ENCODE results near the gene ARHGEF10L. TPM values are rescaled to one million over a fixed set of nuclear protein-coding genes. Genes with fewer than 3 reads are reported as not detected.
"Not testable (repeated sequence)": the region's sequence is repeated elsewhere in the genome, so short reads cannot be mapped to it uniquely, and the experiment has no call there.

The ARHGEF10L gene, protein sequence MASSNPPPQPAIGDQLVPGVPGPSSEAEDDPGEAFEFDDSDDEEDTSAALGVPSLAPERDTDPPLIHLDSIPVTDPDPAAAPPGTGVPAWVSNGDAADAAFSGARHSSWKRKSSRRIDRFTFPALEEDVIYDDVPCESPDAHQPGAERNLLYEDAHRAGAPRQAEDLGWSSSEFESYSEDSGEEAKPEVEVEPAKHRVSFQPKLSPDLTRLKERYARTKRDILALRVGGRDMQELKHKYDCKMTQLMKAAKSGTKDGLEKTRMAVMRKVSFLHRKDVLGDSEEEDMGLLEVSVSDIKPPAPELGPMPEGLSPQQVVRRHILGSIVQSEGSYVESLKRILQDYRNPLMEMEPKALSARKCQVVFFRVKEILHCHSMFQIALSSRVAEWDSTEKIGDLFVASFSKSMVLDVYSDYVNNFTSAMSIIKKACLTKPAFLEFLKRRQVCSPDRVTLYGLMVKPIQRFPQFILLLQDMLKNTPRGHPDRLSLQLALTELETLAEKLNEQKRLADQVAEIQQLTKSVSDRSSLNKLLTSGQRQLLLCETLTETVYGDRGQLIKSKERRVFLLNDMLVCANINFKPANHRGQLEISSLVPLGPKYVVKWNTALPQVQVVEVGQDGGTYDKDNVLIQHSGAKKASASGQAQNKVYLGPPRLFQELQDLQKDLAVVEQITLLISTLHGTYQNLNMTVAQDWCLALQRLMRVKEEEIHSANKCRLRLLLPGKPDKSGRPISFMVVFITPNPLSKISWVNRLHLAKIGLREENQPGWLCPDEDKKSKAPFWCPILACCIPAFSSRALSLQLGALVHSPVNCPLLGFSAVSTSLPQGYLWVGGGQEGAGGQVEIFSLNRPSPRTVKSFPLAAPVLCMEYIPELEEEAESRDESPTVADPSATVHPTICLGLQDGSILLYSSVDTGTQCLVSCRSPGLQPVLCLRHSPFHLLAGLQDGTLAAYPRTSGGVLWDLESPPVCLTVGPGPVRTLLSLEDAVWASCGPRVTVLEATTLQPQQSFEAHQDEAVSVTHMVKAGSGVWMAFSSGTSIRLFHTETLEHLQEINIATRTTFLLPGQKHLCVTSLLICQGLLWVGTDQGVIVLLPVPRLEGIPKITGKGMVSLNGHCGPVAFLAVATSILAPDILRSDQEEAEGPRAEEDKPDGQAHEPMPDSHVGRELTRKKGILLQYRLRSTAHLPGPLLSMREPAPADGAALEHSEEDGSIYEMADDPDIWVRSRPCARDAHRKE (N-terminal part only)
- total RNA-seq (10 to 100 TPM; 36.2 to 58.7 (median 48.2) TPM), polyA plus RNA-seq (100 to 1,000 TPM; 103 to 104 TPM)

- intact Hi-C loops (cut with DNase I), result no loop called here
- H3K27me3 ChIP-seq, result no peaks in the 10 kb centered on the region
- H3K4me3 ChIP-seq, result peak within 1 kb of the TSS; percentile 57 to 85 (median 70)
- 1% methylated on average over 60 to 107 of the region's 108 CpGs for WGBS, 2 donors
- FAIRE-seq, result no peak
- TF ChIP-seq, protein P1, sequence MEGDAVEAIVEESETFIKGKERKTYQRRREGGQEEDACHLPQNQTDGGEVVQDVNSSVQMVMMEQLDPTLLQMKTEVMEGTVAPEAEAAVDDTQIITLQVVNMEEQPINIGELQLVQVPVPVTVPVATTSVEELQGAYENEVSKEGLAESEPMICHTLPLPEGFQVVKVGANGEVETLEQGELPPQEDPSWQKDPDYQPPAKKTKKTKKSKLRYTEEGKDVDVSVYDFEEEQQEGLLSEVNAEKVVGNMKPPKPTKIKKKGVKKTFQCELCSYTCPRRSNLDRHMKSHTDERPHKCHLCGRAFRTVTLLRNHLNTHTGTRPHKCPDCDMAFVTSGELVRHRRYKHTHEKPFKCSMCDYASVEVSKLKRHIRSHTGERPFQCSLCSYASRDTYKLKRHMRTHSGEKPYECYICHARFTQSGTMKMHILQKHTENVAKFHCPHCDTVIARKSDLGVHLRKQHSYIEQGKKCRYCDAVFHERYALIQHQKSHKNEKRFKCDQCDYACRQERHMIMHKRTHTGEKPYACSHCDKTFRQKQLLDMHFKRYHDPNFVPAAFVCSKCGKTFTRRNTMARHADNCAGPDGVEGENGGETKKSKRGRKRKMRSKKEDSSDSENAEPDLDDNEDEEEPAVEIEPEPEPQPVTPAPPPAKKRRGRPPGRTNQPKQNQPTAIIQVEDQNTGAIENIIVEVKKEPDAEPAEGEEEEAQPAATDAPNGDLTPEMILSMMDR (IDR thresholded peaks at IDR 0.05), result no peak
- peak in 4 of 6 donors; percentile 43 to 76 (median 64) for DNase-seq
- peak; percentile 47 to 76 (median 67) for ATAC-seq
- no peaks in the 10 kb centered on the region for H3K36me3 ChIP-seq
- peaks cover 0 to 16% (median 4%) of the 10 kb centered on the region in 3 donors for H3K4me1 ChIP-seq
- H3K9me3 ChIP-seq, result no peaks in the 10 kb centered on the region
- H3K27ac ChIP-seq, result peak within 1 kb of the TSS in 3 of 4 donors; percentile 55 to 67 (median 66)
Observed at GRCh38 chr1:17539477-17540254, at the start of gene ARHGEF10L. TSS of gene ARHGEF10L (plus strand) at chr1:17539698. CDS start at chr1:17580596, 40,898 bp downstream.

DNA sequence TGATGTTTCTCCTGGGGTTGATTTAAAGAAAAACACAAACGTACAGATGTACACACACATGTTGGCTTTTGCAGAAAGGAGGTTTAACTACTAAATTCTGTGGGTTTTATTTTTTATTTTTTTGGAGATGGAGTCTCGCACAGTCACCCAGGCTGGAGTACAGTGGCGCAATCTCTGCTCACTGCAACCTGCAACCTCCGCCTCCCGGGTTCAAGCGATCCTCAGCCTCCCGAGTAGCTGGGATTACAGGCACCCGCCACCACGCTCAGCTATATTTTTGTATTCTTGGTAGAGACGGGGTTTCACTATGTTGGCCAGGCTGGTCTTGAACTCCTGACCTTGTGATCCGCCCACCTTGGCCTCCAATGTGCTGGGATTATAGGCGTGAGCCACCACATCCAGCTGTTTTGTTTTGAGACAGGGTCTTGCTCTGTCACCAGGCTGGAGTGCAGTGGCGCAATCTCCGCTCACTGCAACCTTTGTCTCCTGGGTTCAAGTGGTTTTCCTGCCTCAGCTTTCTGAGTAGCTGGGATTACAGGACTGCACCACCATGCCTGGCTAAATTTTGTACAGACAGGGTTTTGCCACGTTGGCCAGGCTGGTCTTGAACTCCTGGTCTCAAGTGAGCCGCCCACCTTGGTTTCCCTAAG is 49.6 kb upstream of the ARHGEF10L start:
- H3K36me3 ChIP-seq, H3K4me3 ChIP-seq, H3K4me1 ChIP-seq, DNase-seq, H3K27ac ChIP-seq, H3K27me3 ChIP-seq, H3K9me3 ChIP-seq, ATAC-seq, FAIRE-seq: not testable (repeated sequence)
- intact Hi-C loops (cut with DNase I), result loop anchor here in 1 of 3 donors (10.0 kb wide), 2 partner anchors 345 to 1095 kb away; no protein-coding TSS in a partner anchor
- 81 to 90% methylated on average over 16 of the region's 16 CpGs for WGBS, 2 donors

- FAIRE-seq, H3K36me3 ChIP-seq, H3K9me3 ChIP-seq, H3K27me3 ChIP-seq, H3K27ac ChIP-seq, ATAC-seq, H3K4me3 ChIP-seq, H3K4me1 ChIP-seq, DNase-seq: not testable (repeated sequence)
- 77 to 79% methylated on average over 6 of the region's 6 CpGs for WGBS, 2 donors
- intact Hi-C loops (cut with DNase I), result loop anchor here in 1 of 3 donors (10.0 kb wide), 2 partner anchors 344 to 1094 kb away; no protein-coding TSS in a partner anchor
Observed at GRCh38 chr1:17490667-17491066, 48.8 kb upstream of the ARHGEF10L start.

GRCh38 chr1:17494114-17494729 is 45.3 kb upstream of the ARHGEF10L start:
- no peak overlapping the region for H3K4me3 ChIP-seq
- ATAC-seq (peak; percentile 84 to 96 (median 92)), DNase-seq (peak; percentile 29 to 89 (median 74)), FAIRE-seq (no peak)
- no peaks in the 10 kb centered on the region for H3K9me3 ChIP-seq
- 15 to 23% methylated on average over 4 to 5 of the region's 5 CpGs for WGBS, 2 donors
- no peaks in the 10 kb centered on the region for H3K4me1 ChIP-seq
- H3K27me3 ChIP-seq, result no peaks in the 10 kb centered on the region
- TF ChIP-seq, protein P1 (IDR thresholded peaks at IDR 0.05), result peak; percentile 70 to 85 (median 83)
- intact Hi-C loops (cut with DNase I), result loop anchor here in 1 of 3 donors (10.0 kb wide), 2 partner anchors 341 to 1091 kb away; no protein-coding TSS in a partner anchor
- no peaks in the 10 kb centered on the region for H3K36me3 ChIP-seq
- no peak overlapping the region for H3K27ac ChIP-seq
